Skin epidermis (tissue), 12 donors: Measurements from ENCODE around the gene CCNDBP1.
"Not testable (repeated sequence)": the region's sequence is repeated elsewhere in the genome, so short reads cannot be mapped to it uniquely, and the experiment has no call there.

Experiments
- H3K27ac ChIP-seq, 21 experiments: fragments of 200-600 bp; sonication (generic) in 11 of 21; one replicate each; pipeline ENCODE4 v1.5.0; 2020; ENCODE audit warnings: mild to moderate bottlenecking in 3 of 21, inconsistent platforms in 2 of 21, moderate library complexity in 2 of 21
- H3K4me3 ChIP-seq, 7 experiments: fragments of 200-600 bp; sonication (generic) in 2 of 7; one replicate each; pipeline ENCODE4 v1.5.0; 2020; ENCODE audit warnings: inconsistent platforms in 2 of 7, mild to moderate bottlenecking in 2 of 7, moderate library complexity in 1 of 7

Gene CCNDBP1

GRCh38 chr15:43189296-43189695, 4.1 kb downstream of the CCNDBP1 start:
- Histone ChIP-seq H3K4me3 (no peak overlapping the region), H3K27ac (no peak overlapping the region)

- H3K27ac ChIP-seq = no peak overlapping the region
- H3K4me3 ChIP-seq = no peak overlapping the region
Observed at GRCh38 chr15:43190178-43190577, 5.0 kb downstream of the CCNDBP1 start.

- H3K27ac ChIP-seq = no peak overlapping the region
Observed at GRCh38 chr15:43193710-43194109, 8.5 kb downstream of the CCNDBP1 start.

GRCh38 chr15:43194795-43195194, 9.6 kb downstream of the CCNDBP1 start:
- no peak overlapping the region for H3K27ac ChIP-seq
- no peak overlapping the region for H3K4me3 ChIP-seq

More at GRCh38 chr15:43193710-43194109, 8.5 kb downstream of the CCNDBP1 start:
- H3K4me3 ChIP-seq = no peak overlapping the region

GRCh38 chr15:43196760-43197548, 11.8 kb downstream of the CCNDBP1 start:
- H3K27ac ChIP-seq = no peak overlapping the region
- no peak overlapping the region for H3K4me3 ChIP-seq

- H3K27ac ChIP-seq, H3K4me3 ChIP-seq: not testable (repeated sequence)
Observed at GRCh38 chr15:43197773-43198172, 12.6 kb downstream of the CCNDBP1 start.

GRCh38 chr15:43198556-43198955, 13.4 kb downstream of the CCNDBP1 start:
- H3K4me3 ChIP-seq, H3K27ac ChIP-seq: not testable (repeated sequence)

- Histone ChIP-seq H3K27ac (no peak overlapping the region), H3K4me3 (no peak overlapping the region)
Observed at GRCh38 chr15:43198992-43199391, 13.8 kb downstream of the CCNDBP1 start.

- Histone ChIP-seq H3K4me3 (no peak overlapping the region), H3K27ac (no peak overlapping the region)
Observed at GRCh38 chr15:43199945-43200488, 14.8 kb downstream of the CCNDBP1 start.

GRCh38 chr15:43204016-43204901, 19.1 kb downstream of the CCNDBP1 start:
- no peak overlapping the region for H3K27ac ChIP-seq
- H3K4me3 ChIP-seq = no peak overlapping the region

GRCh38 chr15:43206054-43206453, 20.9 kb downstream of the CCNDBP1 start:
- no peak overlapping the region for H3K4me3 ChIP-seq
- no peak overlapping the region for H3K27ac ChIP-seq

- H3K4me3 ChIP-seq = no peak overlapping the region
- no peak overlapping the region for H3K27ac ChIP-seq
Observed at GRCh38 chr15:43207024-43207423, 21.8 kb downstream of the CCNDBP1 start.

GRCh38 chr15:43208052-43209002, 23.1 kb downstream of the CCNDBP1 start:
- Histone ChIP-seq H3K27ac (no peak overlapping the region), H3K4me3 (no peak overlapping the region)

GRCh38 chr15:43209059-43209824, 24.0 kb downstream of the CCNDBP1 start:
- Histone ChIP-seq H3K27ac (no peak overlapping the region), H3K4me3 (no peak overlapping the region)

GRCh38 chr15:43210172-43210745, 25.1 kb downstream of the CCNDBP1 start:
- H3K27ac ChIP-seq = no peak overlapping the region
- no peak overlapping the region for H3K4me3 ChIP-seq

- Histone ChIP-seq H3K27ac (no peak overlapping the region), H3K4me3 (no peak overlapping the region)
Observed at GRCh38 chr15:43210807-43211206, 25.6 kb downstream of the CCNDBP1 start.

GRCh38 chr15:43211224-43211735, 26.1 kb downstream of the CCNDBP1 start:
- Histone ChIP-seq H3K27ac (no peak overlapping the region), H3K4me3 (no peak overlapping the region)

- H3K4me3 ChIP-seq = no peak overlapping the region
- no peak overlapping the region for H3K27ac ChIP-seq
Observed at GRCh38 chr15:43212299-43212698, 27.1 kb downstream of the CCNDBP1 start.
